Central memory CD4-positive, alpha-beta T cell (primary cell): ENCODE measurements around the gene ARHGAP42.

Experiments
- DNase-seq: peaks from one replicate; pipeline ENCODE4 v3.0.0; 2022

Gene ARHGAP42

GRCh38 chr11:100761841-100762240 lies 74.8 kb downstream of the ARHGAP42 start:
- DNase-seq: no peak

- DNase-seq: no peak
Observed at GRCh38 chr11:100766764-100767163, 79.7 kb downstream of the ARHGAP42 start.

GRCh38 chr11:100769165-100769564 lies 82.1 kb downstream of the ARHGAP42 start:
- no peak for DNase-seq

- no peak for DNase-seq
Observed at GRCh38 chr11:100769617-100770016, 82.5 kb downstream of the ARHGAP42 start.

- DNase-seq: no peak
Observed at GRCh38 chr11:100774132-100774531, 87.0 kb downstream of the ARHGAP42 start.

GRCh38 chr11:100774859-100775258 lies 87.8 kb downstream of the ARHGAP42 start:
- DNase-seq: no peak

GRCh38 chr11:100776212-100776896 lies 89.3 kb downstream of the ARHGAP42 start:
- DNase-seq: no peak

GRCh38 chr11:100777103-100777502 lies 90.0 kb downstream of the ARHGAP42 start:
- no peak for DNase-seq

- no peak for DNase-seq
Observed at GRCh38 chr11:100777736-100778135, 90.6 kb downstream of the ARHGAP42 start.

- no peak for DNase-seq
Observed at GRCh38 chr11:100778166-100778785, 91.2 kb downstream of the ARHGAP42 start.

GRCh38 chr11:100780470-100780869 lies 93.4 kb downstream of the ARHGAP42 start:
- no peak for DNase-seq

- no peak for DNase-seq
Observed at GRCh38 chr11:100785148-100785983, 98.3 kb downstream of the ARHGAP42 start.

- DNase-seq: no peak
Observed at GRCh38 chr11:100788561-100789295, 101.6 kb downstream of the ARHGAP42 start.

- DNase-seq: no peak
Observed at GRCh38 chr11:100789500-100789899, 102.4 kb downstream of the ARHGAP42 start.

GRCh38 chr11:100790073-100790472 lies 103.0 kb downstream of the ARHGAP42 start:
- no peak for DNase-seq

- DNase-seq: no peak
Observed at GRCh38 chr11:100791103-100791502, 104.0 kb downstream of the ARHGAP42 start.

GRCh38 chr11:100791860-100792259 lies 104.8 kb downstream of the ARHGAP42 start:
- no peak for DNase-seq

- no peak for DNase-seq
Observed at GRCh38 chr11:100793525-100793924, 106.4 kb downstream of the ARHGAP42 start.

- no peak for DNase-seq
Observed at GRCh38 chr11:100794446-100794845, 107.4 kb downstream of the ARHGAP42 start.

- DNase-seq: no peak
Observed at GRCh38 chr11:100799445-100799844, 112.4 kb downstream of the ARHGAP42 start.

GRCh38 chr11:100800202-100800601 lies 113.1 kb downstream of the ARHGAP42 start:
- DNase-seq: no peak

- DNase-seq: no peak
Observed at GRCh38 chr11:100801225-100801999, 114.3 kb downstream of the ARHGAP42 start.
